GM18858 (cell line): ENCODE measurements around the gene CFAP65.

Experiments used
- ATAC-seq: cut with Tn5 transposase; IDR thresholded peaks from one replicate; pipeline ENCODE4 v1.9.1; 2021; ENCODE audit not compliant: unreplicated experiment

Gene CFAP65

DNA sequence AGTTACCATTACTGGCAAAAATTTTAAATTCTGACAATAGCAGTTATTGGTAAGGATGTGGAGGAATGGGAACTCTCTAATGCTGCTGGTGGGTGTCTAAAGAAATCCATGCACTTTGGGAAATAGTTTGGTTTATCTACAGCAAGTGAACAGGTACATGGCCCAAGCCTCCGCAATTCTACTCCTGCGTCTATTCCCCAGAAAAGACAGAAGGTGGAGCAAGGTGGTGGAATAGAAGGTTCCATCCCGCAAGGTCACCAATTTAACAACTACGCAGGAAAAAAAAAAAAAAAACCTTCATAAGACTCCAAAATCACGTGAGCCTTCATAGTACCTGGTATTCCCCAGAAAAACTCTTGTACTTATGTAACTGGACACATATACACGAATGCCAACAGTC is 6.5 kb downstream of the CFAP65 start:
- no peak for ATAC-seq

DNA sequence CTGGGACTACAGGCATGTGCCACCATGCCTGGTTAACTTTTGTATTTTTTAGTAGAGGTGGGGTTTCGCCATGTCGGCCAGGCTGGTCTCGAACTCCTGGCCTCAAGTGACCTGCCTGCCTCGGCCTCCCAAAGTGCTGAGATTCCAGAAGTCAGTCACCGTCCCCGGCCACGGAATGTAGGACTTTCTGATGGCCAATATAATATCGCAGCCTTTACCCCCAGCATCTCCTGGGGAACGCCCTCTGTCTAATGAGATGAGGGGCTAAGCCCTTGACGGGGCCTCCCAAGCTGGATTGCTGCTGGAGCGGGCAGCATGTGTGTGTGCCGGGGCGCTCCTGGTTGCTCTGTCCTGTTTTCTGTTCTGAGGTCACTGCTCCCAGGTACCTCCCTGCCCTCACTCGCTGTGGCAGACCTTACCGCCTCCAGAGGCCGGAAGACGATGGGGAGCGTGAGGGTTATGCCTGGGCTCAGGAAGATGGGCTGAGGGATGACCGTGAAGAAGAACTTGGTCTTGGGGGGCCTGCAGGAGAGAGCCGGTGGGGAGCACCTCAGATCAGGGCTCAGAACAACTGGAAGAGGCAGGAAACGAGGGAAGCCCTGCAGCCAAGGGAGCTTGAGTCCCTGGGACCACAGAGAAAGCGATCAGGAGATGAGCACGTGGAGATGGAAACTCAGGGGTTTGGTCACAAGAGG is 9.1 kb downstream of the CFAP65 start:
- no peak for ATAC-seq

DNA sequence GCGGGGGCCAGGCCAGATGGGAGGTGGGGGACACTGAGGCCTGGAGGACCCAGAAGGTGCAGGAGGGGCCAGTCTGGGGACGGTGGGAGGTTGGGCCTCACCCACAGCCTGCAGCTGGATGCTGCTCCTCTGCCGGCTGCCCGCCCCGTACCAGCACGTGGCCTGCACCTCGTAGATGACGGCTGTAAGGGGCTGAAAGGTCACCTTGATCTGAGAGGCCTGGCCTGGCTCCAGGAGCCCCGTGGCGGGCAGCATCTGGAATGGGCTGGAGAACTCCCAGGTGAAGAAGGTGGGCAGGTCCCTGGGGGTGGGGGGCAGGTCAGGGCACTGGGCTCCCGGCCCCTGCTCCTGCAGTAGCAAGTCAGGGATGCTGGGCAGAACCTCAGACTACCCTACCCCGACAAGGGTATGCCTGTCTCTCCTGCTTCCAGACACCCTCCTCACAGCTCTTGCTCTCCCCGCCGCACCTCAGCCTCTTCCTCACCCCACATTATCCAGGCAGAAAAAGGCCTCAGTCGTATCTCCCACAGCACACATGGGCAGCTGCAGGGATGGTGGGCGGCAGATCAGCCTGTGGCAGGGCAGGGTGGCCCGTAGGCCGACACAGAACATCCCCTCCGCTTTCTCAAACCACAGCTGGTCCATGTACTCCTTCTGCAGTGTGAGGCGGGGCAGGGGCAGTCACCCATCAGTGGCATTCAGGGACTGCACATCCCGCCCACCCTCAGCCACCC is 10.1 kb downstream of the CFAP65 start:
- ATAC-seq = no peak

GRCh38 chr2:219030177-219030940 is 11.0 kb downstream of the CFAP65 start:
- no peak for ATAC-seq

- ATAC-seq = no peak
Observed at GRCh38 chr2:219029829-219030165, 11.5 kb downstream of the CFAP65 start.

DNA sequence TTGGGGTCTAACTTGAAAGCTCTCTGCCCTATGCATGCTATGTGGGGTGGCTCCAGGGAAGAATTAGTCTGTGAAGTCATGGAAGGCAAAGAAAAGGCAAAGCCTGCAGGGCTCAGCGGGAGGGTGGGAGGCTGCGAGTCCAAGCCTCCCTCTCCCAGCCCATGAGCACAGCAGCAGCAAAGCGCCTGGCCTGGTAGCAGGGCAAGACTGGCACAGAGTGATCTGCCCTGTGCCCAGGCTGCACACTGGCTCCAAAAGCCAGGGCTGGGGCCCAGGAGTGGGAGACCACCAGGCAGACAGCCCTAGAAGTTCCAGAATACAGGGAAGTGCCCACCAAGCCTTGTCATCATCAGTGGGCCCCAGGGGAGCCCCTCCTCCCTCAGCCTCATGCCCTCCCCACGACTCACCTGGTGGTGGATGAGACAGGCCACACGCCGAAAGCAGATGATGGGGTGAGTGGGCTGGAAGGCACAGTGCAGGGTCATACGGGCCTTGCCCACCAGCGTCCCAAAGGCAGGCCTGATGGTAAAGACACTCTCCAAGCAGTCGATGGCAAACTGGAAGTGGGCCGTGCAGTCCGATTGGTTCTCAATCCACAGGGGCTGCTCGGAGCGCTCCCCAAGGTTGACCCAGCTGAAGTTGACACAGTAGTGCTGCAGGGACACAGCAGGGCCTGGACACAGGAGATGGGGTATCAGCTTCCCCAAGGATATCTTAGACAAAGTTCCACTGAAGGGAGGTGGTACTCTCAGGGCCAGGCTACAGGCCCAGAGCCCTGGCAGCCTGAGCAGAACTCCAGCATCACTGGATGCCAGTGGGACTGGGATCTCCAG is 12.1 kb downstream of the CFAP65 start:
- no peak for ATAC-seq

DNA sequence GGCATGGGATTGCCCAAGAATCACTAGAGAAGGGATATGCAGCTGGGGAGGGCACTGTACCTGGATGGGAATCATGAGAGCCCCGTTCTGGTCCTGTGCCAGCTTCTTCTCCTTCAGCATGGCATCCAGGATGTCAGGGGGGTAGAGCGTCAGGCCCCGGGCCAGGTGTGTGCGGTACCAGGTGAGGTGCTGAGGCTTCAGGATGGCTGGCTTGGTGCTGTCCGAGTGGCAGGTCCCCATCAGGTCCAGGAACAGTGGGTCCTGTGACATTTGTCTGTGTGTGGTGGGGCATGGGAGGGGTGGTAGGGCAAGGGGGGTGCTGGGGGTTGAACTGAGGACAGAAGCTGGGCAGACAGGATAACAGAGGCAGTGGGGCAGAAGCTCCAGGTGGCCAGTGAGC is 13.2 kb downstream of the CFAP65 start:
- no peak for ATAC-seq

DNA sequence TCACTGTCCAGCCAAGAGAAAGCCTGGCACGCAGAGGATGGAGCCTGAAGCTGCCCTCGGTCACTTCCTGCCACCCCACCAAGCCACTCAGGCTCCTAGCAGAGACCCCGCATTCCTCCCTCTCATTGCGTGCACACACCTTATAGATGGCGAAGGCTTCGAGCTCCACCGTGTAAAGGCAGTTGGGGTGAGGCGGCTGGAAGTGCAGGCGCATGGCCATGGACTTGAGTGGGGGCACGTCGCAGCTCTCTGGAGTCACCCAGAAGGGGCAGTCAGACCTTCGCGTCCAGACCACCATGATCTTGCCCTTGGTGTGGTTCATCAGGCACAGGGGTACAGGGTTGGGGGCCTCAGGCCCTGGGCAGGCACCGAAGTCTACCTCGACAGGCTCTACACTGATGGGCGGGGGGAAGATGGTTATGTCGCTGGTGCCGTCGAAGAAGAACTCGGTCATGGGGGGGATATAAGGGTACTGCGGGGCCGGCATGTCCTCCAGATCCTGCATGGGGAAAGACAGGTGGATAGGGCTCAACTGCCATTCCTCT is 13.7 kb downstream of the CFAP65 start:
- no peak for ATAC-seq

DNA sequence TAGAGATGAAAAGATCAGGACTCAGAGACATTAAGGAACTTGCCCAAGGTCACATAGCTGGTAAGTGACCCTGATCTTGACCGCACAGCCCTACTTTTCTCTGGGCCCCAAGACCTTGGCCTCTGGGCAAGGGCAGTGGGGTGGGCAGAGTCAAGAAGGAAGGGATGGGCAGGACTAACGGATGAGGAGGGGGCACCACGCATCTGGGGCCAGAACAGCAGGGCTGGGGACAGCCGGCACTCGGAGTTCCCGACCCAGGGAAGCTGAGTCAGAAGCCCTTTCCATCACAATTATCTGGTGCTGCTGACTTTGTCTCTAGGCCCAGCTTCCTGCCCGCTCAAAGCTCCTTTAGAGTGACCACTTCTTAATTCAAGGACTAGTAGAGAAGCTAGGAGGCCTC is 14.4 kb downstream of the CFAP65 start:
- no peak for ATAC-seq

- ATAC-seq = no peak
Observed at GRCh38 chr2:219025637-219026585, 15.4 kb downstream of the CFAP65 start.

GRCh38 chr2:219024059-219024458 is 17.3 kb downstream of the CFAP65 start:
- no peak for ATAC-seq

GRCh38 chr2:219023045-219023605 is 18.2 kb downstream of the CFAP65 start:
- no peak for ATAC-seq

- ATAC-seq = no peak
Observed at GRCh38 chr2:219022616-219023015, 18.7 kb downstream of the CFAP65 start.

DNA sequence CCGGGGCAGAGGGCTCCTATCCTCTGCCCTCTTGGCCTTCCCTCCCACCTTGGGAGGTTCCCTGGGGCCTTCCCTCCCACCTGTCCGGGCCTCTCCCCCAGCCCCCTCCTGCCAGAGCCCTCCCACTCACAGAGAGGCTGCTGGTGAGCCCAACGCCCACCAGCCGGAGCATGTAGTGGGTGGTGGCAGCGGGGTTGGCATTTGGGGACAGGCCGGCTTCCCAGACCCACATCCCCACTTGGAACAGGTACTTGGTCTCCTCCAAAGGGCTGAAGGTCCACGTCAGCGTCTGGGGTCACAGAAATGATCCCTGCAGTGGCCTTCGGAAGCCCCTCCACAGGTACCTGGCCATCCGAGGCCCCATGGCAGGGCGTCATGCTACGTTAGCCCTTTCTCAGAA is 19.3 kb downstream of the CFAP65 start:
- no peak for ATAC-seq

DNA sequence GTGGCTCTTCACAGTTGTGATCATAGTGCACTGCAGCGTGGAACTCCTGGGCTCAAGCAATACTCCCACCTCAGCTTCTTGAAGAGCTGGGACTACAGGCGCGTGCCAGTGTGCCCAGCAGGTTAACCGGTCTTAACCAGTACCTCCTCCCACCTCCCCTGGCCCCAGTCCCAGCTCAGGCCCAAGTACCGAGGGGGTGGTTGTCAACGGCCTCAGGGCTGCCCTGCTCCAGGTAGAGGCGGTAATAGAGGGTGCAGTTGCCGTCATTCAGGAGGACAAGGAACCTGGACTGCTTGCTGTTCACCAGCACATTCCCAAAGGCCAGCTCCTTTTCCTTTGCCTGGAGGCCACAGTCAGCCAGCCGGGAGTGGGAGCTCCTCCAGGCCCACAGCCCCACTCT is 19.7 kb downstream of the CFAP65 start:
- no peak for ATAC-seq

DNA sequence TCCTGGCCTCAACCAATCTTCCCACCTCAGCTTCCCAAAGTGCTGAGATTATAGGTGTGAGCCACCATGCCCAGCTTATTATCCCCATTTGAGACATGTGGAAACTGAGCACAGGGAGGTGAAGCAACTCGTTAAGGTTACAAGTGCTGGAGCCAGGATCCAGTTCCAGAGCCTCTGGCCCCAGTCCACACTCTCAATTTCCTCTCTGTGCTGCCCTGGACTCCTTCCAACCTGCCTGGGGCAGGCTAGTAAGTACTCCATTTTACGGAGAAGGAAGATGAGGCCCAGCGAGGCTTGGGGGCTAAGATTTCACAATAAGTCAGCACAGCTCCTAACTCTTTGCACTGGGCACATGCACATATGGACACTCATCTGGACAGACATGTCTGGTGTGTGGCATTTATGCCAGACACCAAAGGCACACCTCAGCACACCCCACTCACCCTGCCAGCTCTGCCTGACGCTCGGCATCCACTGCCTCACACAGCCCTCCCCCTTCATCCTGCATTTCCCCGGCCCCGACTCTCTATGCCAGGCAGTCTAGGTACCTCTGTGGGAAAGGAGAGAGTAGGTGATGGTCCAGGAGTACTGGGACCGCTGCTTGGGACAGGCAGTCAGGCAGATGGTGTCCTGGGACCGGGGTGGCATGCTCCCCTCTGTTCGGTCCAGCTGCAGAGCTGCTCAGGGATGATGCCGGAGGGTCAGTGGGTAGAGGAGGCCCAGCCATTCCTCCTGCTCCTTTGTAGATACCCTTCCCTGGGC is 20.5 kb downstream of the CFAP65 start:
- ATAC-seq = no peak

DNA sequence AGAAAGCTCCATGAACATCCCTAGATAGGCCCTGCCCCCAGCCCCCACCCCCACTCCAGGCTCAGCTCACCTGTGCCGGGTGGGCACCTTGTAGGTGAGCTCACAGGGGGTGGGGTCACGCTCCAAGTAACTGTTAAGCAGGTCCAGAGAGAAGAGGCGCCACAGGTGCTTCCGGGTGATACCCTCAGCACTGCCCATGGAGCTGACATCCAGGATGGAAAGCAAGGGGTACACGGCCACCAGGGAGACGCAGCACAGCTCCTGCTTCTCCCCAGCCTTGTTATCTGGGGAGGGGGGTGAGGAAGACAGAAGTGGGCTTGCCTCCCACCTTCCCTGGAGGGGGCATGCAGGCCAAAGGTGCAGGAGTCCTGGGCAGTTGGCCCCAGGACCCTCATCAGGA is 21.9 kb downstream of the CFAP65 start:
- no peak for ATAC-seq

DNA sequence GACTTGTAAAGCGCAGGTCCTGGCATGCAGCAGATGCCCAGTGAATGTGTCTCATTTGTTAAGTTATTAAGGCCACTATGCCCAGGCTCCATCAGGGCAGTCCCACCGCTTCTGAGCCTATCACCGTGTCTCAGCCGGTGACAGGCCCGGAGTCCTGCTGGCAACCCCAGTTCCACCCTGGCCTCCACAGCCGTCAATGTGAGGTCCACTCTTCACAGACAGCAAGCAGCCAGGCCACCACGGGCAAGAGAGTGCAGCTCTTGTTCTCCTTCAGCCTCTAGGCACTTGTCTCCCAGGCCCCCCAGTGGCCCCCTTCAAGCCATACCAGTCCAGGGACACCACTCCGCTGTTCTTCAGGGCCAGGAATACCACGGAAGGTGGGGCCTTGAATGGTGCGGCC is 22.6 kb downstream of the CFAP65 start:
- no peak for ATAC-seq

DNA sequence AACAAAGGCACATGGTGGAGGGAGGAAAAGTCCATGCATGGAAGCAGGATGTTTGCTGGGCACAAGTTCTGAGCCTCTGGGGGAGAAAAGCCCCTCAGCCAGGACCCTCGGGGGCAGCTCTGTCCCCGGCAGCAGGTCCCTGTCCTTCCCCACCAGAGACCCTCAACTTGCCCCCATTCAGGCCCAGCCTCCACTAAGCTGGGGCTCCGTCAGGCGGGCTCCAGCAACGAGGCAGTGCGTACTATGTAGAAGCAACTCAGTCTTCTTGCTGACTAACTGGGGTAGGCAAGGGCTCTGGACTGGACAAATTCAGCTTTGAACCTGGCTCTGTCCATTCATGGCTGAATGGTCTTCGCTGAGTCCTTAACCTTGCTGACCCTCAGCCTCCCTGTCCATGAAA is 23.0 kb downstream of the CFAP65 start:
- no peak for ATAC-seq
